ENCODE data around the gene DISC1.

- no peak for TF ChIP-seq MAX (IDR thresholded peaks at IDR 0.05)
- no peak for TF ChIP-seq CREB1 (IDR thresholded peaks at IDR 0.05; ENCODE audit: low read depth)
- no peak for TF ChIP-seq YY1 (IDR thresholded peaks at IDR 0.05; ENCODE audit: low read depth)
- no peak for TF ChIP-seq RAD21 (IDR thresholded peaks at IDR 0.05; ENCODE audit: low read depth)
- no peak for TF ChIP-seq TAF1 (IDR thresholded peaks at IDR 0.05; ENCODE audit: low read depth)
- no peak for TF ChIP-seq TCF12 (IDR thresholded peaks at IDR 0.05; ENCODE audit: low read depth)
- no peak for TF ChIP-seq ZBTB7A (IDR thresholded peaks at IDR 0.05; ENCODE audit: low read depth)
- TF ChIP-seq EP300 (IDR thresholded peaks at IDR 0.05; ENCODE audit: borderline replicate concordance): no peak
- TF ChIP-seq TEAD4 (IDR thresholded peaks at IDR 0.05): no peak
- TF ChIP-seq CEBPB (IDR thresholded peaks at IDR 0.05): no peak
- no peak for TF ChIP-seq USF1 (IDR thresholded peaks at IDR 0.05)
- TF ChIP-seq REST (IDR thresholded peaks at IDR 0.05; ENCODE audit: low read depth): no peak
- TF ChIP-seq NFIC (IDR thresholded peaks at IDR 0.05): no peak
- TF ChIP-seq FOXM1 (IDR thresholded peaks at IDR 0.05; ENCODE audit: borderline replicate concordance, low read depth): no peak
Observed at GRCh38 chr1:231612393-231613089, 14.0 kb upstream of the DISC1 start.

Measured in Ishikawa (cell line).